Measurements from ENCODE around the gene BNIP5.

BNIP5 gene

DNA sequence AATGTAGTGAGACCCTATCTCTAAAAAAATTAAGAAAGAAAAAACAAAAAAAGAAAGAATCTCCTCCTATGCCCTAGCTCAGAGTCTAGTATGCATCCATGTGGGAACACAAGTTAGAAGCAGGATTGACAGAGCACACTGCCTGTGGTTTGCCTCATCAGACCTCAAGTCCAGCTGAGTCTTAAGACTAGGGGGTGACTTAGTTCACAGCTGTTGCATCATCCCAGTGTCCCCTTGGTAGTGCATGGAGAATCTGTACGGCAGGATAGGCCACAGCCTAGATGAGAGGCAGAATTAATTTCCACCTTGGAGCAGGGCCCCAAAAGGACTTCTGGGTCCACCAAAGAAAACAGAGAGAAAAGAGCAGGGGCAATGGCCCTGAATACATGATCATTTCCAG, 53.1 kb downstream of the BNIP5 start:
- no peak for DNase-seq (ENCODE audit: low read depth, low spot score)
- no peaks in the 10 kb centered on the region for H3K27me3 ChIP-seq (ENCODE audit: insufficient read depth, insufficient read length)
- no peaks in the 10 kb centered on the region for H3K36me3 ChIP-seq (ENCODE audit: insufficient read depth, insufficient read length, low read length)
- H3K4me1 ChIP-seq (ENCODE audit: insufficient read depth, insufficient read length), result no peaks in the 10 kb centered on the region
- no peak overlapping the region for H3K4me3 ChIP-seq (ENCODE audit: insufficient read length, low read depth)
- H3K9me3 ChIP-seq (ENCODE audit: insufficient read depth, low read length), result no peaks in the 10 kb centered on the region
- no peak for TF ChIP-seq SUZ12 (IDR thresholded peaks at IDR 0.05; ENCODE audit: extremely low read depth, insufficient read depth, insufficient read length)
- TF ChIP-seq ZNF274 (IDR thresholded peaks at IDR 0.05; ENCODE audit: low read depth, low read length), result no peak
- TF ChIP-seq YY1 (IDR thresholded peaks at IDR 0.05; ENCODE audit: insufficient read depth, insufficient read length), result no peak
- H3K9ac ChIP-seq (ENCODE audit: insufficient read length, low read depth), result no peak overlapping the region

- Histone ChIP-seq H3K9me3 (ENCODE audit: insufficient read depth, low read length) (no peaks in the 10 kb centered on the region), H3K9ac (ENCODE audit: insufficient read length, low read depth) (no peak overlapping the region), H3K36me3 (ENCODE audit: insufficient read depth, insufficient read length, low read length) (no peaks in the 10 kb centered on the region), H3K4me3 (ENCODE audit: insufficient read length, low read depth) (no peak overlapping the region), H3K4me1 (ENCODE audit: insufficient read depth, insufficient read length) (no peaks in the 10 kb centered on the region), H3K27me3 (ENCODE audit: insufficient read depth, insufficient read length) (no peaks in the 10 kb centered on the region)
- TF ChIP-seq SUZ12 (IDR thresholded peaks at IDR 0.05; ENCODE audit: extremely low read depth, insufficient read depth, insufficient read length) (no peak), ZNF274 (IDR thresholded peaks at IDR 0.05; ENCODE audit: low read depth, low read length) (no peak), YY1 (IDR thresholded peaks at IDR 0.05; ENCODE audit: insufficient read depth, insufficient read length) (no peak)
- DNase-seq (ENCODE audit: low read depth, low spot score), result no peak
Observed at GRCh38 chr6:36280983-36281382, 55.7 kb downstream of the BNIP5 start.

GRCh38 chr6:36280467-36280866, 56.2 kb downstream of the BNIP5 start:
- no peak for TF ChIP-seq ZNF274 (IDR thresholded peaks at IDR 0.05; ENCODE audit: low read depth, low read length)
- TF ChIP-seq SUZ12 (IDR thresholded peaks at IDR 0.05; ENCODE audit: extremely low read depth, insufficient read depth, insufficient read length), result no peak
- TF ChIP-seq YY1 (IDR thresholded peaks at IDR 0.05; ENCODE audit: insufficient read depth, insufficient read length), result no peak
- Histone ChIP-seq H3K9me3 (ENCODE audit: insufficient read depth, low read length) (no peaks in the 10 kb centered on the region), H3K4me3 (ENCODE audit: insufficient read length, low read depth) (no peak overlapping the region), H3K36me3 (ENCODE audit: insufficient read depth, insufficient read length, low read length) (no peaks in the 10 kb centered on the region), H3K9ac (ENCODE audit: insufficient read length, low read depth) (no peak overlapping the region), H3K27me3 (ENCODE audit: insufficient read depth, insufficient read length) (no peaks in the 10 kb centered on the region), H3K4me1 (ENCODE audit: insufficient read depth, insufficient read length) (no peaks in the 10 kb centered on the region)
- DNase-seq (ENCODE audit: low read depth, low spot score), result no peak

DNA sequence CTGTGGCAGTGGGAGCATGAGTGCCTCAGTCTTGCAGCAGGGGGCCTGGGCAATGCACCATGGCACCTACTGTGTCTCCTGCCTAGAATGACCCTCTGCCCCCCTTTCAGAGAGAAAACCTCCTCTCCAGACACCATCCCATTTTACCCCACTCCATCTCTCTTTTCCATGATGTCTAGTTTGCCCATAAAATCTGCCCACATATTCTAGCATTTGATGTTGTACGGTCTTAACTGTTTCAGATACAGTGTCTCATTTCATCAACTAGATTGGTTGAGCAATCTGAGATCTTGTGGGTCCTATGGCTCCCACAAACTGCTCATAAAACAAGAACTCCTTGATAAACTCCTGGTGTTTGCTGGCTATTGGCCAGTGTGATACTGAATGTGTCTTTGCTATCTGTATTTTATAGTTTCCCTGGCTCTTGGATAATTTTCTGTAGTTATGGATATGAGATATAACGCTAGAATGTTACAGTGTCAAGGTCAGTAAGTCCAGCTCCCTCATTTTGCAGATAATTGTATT, 58.7 kb downstream of the BNIP5 start:
- H3K36me3 ChIP-seq (ENCODE audit: insufficient read depth, insufficient read length, low read length), result no peaks in the 10 kb centered on the region
- no peaks in the 10 kb centered on the region for H3K4me1 ChIP-seq (ENCODE audit: insufficient read depth, insufficient read length)
- no peaks in the 10 kb centered on the region for H3K9me3 ChIP-seq (ENCODE audit: insufficient read depth, low read length)
- no peaks in the 10 kb centered on the region for H3K27me3 ChIP-seq (ENCODE audit: insufficient read depth, insufficient read length)
- TF ChIP-seq YY1 (IDR thresholded peaks at IDR 0.05; ENCODE audit: insufficient read depth, insufficient read length) (no peak), SUZ12 (IDR thresholded peaks at IDR 0.05; ENCODE audit: extremely low read depth, insufficient read depth, insufficient read length) (no peak), ZNF274 (IDR thresholded peaks at IDR 0.05; ENCODE audit: low read depth, low read length) (no peak)
- no peak overlapping the region for H3K9ac ChIP-seq (ENCODE audit: insufficient read length, low read depth)
- no peak overlapping the region for H3K4me3 ChIP-seq (ENCODE audit: insufficient read length, low read depth)
- DNase-seq (ENCODE audit: low read depth, low spot score), result no peak

DNA sequence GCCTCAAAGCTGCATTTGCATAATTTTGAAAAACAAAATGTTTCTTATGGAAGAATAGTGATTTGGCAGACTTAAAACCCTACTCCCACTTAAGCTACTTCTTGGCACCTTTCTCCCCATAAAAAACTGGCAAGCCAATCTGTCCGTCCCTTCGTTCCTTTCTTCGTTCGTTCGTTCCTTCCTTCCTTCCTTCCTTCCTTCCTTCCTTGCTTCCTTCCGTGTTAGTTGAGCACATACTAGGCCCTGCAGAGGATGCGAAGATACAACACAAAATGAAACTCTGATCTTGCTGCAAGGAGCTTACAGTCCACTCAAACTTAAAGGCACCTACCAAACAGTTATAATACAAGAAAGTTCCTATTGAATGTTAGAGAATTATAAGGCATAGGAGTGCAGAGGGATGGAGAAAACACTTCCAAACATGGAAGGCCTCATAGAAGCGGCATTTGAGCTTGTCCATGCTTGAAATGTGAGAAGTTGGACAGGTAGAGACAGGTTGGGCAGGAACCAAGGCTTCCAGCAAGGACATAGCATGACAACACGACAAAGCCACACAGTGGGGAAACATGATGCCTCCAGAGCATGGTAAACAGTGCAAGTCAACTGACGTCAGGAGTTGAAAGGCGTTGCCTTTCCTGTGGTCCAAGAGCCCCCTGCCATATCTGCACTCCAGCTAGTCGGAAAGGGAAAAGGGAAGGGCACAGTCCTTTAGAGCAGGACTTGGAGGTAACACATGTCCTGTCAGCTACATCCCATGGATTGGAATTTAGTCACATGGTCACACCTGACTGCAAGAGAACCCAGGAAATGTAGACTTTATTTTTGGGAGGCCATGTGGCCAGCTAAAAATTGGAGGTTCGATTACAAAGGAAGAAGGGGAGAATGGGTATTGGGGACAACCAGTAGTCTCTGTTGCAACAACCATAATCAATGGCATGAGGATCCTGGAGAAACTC, 59.8 kb downstream of the BNIP5 start:
- no peak overlapping the region for H3K9ac ChIP-seq (ENCODE audit: insufficient read length, low read depth)
- H3K9me3 ChIP-seq (ENCODE audit: insufficient read depth, low read length), result no peaks in the 10 kb centered on the region
- no peaks in the 10 kb centered on the region for H3K4me1 ChIP-seq (ENCODE audit: insufficient read depth, insufficient read length)
- DNase-seq (ENCODE audit: low read depth, low spot score), result no peak
- no peaks in the 10 kb centered on the region for H3K36me3 ChIP-seq (ENCODE audit: insufficient read depth, insufficient read length, low read length)
- TF ChIP-seq YY1 (IDR thresholded peaks at IDR 0.05; ENCODE audit: insufficient read depth, insufficient read length) (no peak), SUZ12 (IDR thresholded peaks at IDR 0.05; ENCODE audit: extremely low read depth, insufficient read depth, insufficient read length) (no peak)
- no peak overlapping the region for H3K4me3 ChIP-seq (ENCODE audit: insufficient read length, low read depth)
- H3K27me3 ChIP-seq (ENCODE audit: insufficient read depth, insufficient read length), result no peaks in the 10 kb centered on the region

- TF ChIP-seq ZNF274 (IDR thresholded peaks at IDR 0.05; ENCODE audit: low read depth, low read length) (no peak), YY1 (IDR thresholded peaks at IDR 0.05; ENCODE audit: insufficient read depth, insufficient read length) (no peak), SUZ12 (IDR thresholded peaks at IDR 0.05; ENCODE audit: extremely low read depth, insufficient read depth, insufficient read length) (no peak)
- H3K4me3 ChIP-seq (ENCODE audit: insufficient read length, low read depth), result no peak overlapping the region
- no peaks in the 10 kb centered on the region for H3K36me3 ChIP-seq (ENCODE audit: insufficient read depth, insufficient read length, low read length)
- peaks cover 2% of the 10 kb centered on the region for H3K4me1 ChIP-seq (ENCODE audit: insufficient read depth, insufficient read length)
- no peak overlapping the region for H3K9ac ChIP-seq (ENCODE audit: insufficient read length, low read depth)
- no peaks in the 10 kb centered on the region for H3K27me3 ChIP-seq (ENCODE audit: insufficient read depth, insufficient read length)
- H3K9me3 ChIP-seq (ENCODE audit: insufficient read depth, low read length), result no peaks in the 10 kb centered on the region
- DNase-seq (ENCODE audit: low read depth, low spot score), result no peak
Observed at GRCh38 chr6:36273802-36274514, 62.7 kb downstream of the BNIP5 start.

- TF ChIP-seq YY1 (IDR thresholded peaks at IDR 0.05; ENCODE audit: insufficient read depth, insufficient read length) (no peak), ZNF274 (IDR thresholded peaks at IDR 0.05; ENCODE audit: low read depth, low read length) (no peak), SUZ12 (IDR thresholded peaks at IDR 0.05; ENCODE audit: extremely low read depth, insufficient read depth, insufficient read length) (no peak)
- DNase-seq (ENCODE audit: low read depth, low spot score), result no peak
- Histone ChIP-seq H3K27me3 (ENCODE audit: insufficient read depth, insufficient read length) (no peaks in the 10 kb centered on the region), H3K36me3 (ENCODE audit: insufficient read depth, insufficient read length, low read length) (no peaks in the 10 kb centered on the region), H3K9me3 (ENCODE audit: insufficient read depth, low read length) (no peaks in the 10 kb centered on the region), H3K4me3 (ENCODE audit: insufficient read length, low read depth) (no peak overlapping the region), H3K9ac (ENCODE audit: insufficient read length, low read depth) (no peak overlapping the region), H3K4me1 (ENCODE audit: insufficient read depth, insufficient read length) (peaks cover 2% of the 10 kb centered on the region)
Observed at GRCh38 chr6:36273067-36273466, 63.6 kb downstream of the BNIP5 start.
